Stimulated activated CD4-positive, alpha-beta T cell treated with anti-CD3 and anti-CD28 coated beads, Interleukin-15, amount 100 ng/mL, for 1 hour (primary cell): Measurements from ENCODE around the gene PRKCE.
"Not testable (repeated sequence)": the region's sequence is repeated elsewhere in the genome, so short reads cannot be mapped to it uniquely, and the experiment has no call there.

Experiments
- DNase-seq, 2 donors: peaks; one replicate each; pipeline ENCODE4 v3.0.0-alpha.2; 2020; ENCODE audit warnings: low read depth in 1 of 2, low spot score in 1 of 2

PRKCE gene

GRCh38 chr2:45883603-45884000, 232.1 kb downstream of the PRKCE start:
- DNase-seq = no peak

- no peak for DNase-seq
Measured at GRCh38 chr2:45884126-45884525, 232.7 kb downstream of the PRKCE start.

- no peak for DNase-seq
Measured at GRCh38 chr2:45885171-45885621, 233.7 kb downstream of the PRKCE start.

- no peak for DNase-seq
Measured at GRCh38 chr2:45886171-45886663, 234.7 kb downstream of the PRKCE start.

- DNase-seq = no peak
Measured at GRCh38 chr2:45888167-45888566, 236.7 kb downstream of the PRKCE start.

GRCh38 chr2:45888641-45889040, 237.2 kb downstream of the PRKCE start:
- no peak for DNase-seq

GRCh38 chr2:45889053-45889452, 237.6 kb downstream of the PRKCE start:
- DNase-seq = no peak

GRCh38 chr2:45889620-45890370, 238.3 kb downstream of the PRKCE start:
- no peak for DNase-seq

- DNase-seq = not testable (repeated sequence)
Measured at GRCh38 chr2:45890371-45890646, 238.8 kb downstream of the PRKCE start.

- no peak for DNase-seq
Measured at GRCh38 chr2:45890819-45891218, 239.3 kb downstream of the PRKCE start.

GRCh38 chr2:45891719-45892424, 240.4 kb downstream of the PRKCE start:
- no peak for DNase-seq

- no peak for DNase-seq
Measured at GRCh38 chr2:45892425-45892745, 240.9 kb downstream of the PRKCE start.

GRCh38 chr2:45892757-45893156, 241.3 kb downstream of the PRKCE start:
- DNase-seq = no peak

- no peak for DNase-seq
Measured at GRCh38 chr2:45894211-45894610, 242.7 kb downstream of the PRKCE start.

GRCh38 chr2:45895241-45895861, 243.9 kb downstream of the PRKCE start:
- DNase-seq = no peak

GRCh38 chr2:45896311-45896710, 244.8 kb downstream of the PRKCE start:
- no peak for DNase-seq

GRCh38 chr2:45897842-45898241, 246.4 kb downstream of the PRKCE start:
- DNase-seq = no peak

- DNase-seq = no peak
Measured at GRCh38 chr2:45898819-45899218, 247.3 kb downstream of the PRKCE start.

- DNase-seq = no peak
Measured at GRCh38 chr2:45899926-45900325, 248.5 kb downstream of the PRKCE start.

- DNase-seq = no peak
Measured at GRCh38 chr2:45901468-45902032, 250.1 kb downstream of the PRKCE start.

- no peak for DNase-seq
Measured at GRCh38 chr2:45902380-45902779, 250.9 kb downstream of the PRKCE start.

- DNase-seq = no peak
Measured at GRCh38 chr2:45902781-45903375, 251.4 kb downstream of the PRKCE start.
